HG02943 (cell line): Measurements from ENCODE around the gene RHOC.

Source experiments
- ATAC-seq: cut with Tn5 transposase; IDR thresholded peaks from one replicate; pipeline ENCODE4 v1.9.1; 2021; ENCODE audit warnings: mild to moderate bottlenecking, low read depth, moderate library complexity; ENCODE audit not compliant: unreplicated experiment

Gene RHOC

DNA sequence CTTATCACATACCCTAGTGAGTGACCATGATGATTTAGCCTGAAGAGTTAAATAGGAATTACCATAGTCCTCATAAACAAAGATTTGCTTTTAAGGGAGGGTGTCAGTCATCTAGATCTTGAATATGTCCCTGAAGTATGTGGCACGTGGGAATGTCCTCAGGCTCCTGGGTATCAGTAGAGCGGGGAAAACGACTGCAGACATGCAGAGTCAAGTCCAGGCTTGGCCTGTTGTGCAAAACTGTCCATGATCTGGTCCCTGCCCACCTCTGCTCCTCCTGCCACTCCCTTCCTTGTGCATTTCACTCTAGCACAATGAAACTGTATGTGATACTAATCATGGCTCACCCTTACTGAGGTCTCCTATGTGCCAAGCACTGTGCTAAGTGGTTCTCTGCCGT, 19.6 kb downstream of the RHOC start:
- no peak for ATAC-seq

DNA sequence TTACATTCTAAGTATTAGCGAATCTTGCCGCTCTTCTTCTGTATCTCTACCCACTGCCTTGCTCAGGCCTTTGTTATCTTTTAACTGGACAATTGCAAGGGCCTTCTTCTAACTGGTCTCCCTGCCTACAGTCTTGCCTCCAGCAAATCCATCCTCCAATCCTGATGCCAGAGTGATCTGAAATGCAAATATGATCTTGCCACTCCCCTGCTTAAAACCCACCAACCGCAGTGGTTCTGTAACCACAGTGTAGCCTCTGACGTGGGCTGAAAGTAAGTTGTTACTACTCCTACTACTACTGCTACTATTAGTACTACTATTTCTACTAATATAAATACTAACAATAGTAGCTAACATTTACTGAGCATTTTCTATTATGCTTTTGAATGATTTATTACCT, 20.1 kb downstream of the RHOC start:
- ATAC-seq = no peak

DNA sequence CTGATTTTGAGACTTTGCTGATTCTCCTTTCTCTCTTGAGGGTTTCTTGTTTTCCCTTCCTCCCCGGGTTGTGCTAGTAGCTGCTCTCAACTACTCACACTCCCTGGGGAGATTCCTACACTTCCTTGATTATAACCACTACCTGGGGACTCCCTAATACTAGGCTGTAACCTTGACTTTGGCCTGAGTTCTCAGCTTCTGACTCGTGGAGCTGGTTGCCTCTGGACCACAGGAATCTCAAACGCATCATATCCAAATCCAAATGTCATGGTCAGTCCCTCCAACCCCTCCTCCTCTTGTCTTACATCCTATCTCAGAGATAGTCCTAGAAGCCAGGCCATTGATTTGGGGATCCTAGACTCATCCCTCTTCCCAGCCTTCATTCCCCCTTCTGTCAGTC, 20.5 kb downstream of the RHOC start:
- ATAC-seq = no peak

DNA sequence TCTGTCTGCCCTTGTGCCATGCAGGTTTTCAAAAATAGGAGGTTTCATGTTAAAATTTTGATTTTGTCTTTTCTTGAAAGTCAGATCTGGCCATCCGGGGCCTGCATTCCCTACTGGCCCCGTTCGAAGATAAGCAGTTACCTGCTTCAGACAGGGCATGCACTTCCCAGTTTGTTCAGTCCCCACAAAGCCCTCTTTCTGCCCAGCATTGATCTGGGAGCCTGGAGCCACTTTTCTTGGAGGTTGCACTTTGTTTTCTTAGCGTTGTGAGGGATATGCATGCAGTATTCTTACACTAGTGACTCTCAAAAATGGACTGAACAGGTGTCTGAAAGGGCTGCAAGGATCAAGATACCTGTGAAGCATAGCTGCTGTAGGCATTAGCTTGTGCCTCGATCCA, 21.0 kb downstream of the RHOC start:
- ATAC-seq = no peak

DNA sequence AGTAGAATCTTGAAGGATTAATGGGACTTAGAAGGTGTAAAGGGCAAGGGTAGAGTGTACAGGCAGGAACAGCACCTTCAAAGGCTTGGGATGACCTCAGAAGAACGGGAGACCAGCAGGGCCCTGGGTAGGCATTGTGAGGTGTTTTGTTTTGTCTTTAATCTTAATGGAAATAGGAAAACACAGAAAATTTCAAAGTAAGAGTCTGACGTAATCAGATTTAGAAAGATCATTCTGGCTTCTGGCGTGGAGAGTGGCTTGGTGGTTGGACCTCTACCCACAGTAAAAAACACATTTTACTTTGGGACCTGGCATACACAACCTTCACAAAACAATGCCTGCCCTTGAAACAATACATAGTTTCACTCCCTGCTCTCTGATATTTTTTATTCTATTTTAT, 28.3 kb downstream of the RHOC start:
- no peak for ATAC-seq

DNA sequence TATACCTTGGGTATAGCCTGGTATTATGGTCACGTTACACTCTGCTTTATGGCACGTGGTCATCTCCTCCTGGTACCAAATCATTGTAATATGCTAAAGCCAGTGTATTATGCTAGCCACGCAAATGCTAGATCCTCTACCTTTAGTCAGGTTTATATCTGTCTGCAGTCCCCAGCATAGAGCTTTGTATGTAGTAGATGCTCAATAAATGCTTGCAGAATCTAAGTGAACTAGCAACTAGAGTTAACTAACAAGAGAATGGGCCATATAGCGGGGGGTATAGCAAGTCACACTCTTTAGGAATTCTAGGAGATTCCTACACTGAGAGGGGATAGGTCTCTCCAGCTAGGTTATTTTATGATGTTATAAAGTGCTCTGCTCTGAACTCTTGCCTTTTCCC, 29.4 kb downstream of the RHOC start:
- ATAC-seq = no peak

DNA sequence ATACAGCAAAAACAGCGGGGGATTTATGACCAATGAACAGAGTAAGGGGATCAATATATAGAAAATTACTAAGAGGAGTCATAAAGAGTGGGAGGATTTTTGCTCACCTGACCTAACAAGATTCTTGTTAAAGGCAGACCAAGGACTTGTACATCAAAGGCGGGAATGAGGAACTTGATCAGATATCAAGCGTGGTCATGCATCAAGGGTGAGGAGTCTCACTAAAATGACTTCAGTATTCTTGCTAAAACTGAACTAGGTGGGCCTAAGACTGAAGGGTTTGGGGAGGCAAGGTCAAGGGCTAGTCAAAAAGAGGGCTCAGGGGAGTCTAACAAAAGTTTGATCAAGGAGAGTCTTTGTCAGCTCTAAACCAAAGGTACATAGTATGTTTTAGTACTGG, 30.4 kb downstream of the RHOC start:
- ATAC-seq = no peak

DNA sequence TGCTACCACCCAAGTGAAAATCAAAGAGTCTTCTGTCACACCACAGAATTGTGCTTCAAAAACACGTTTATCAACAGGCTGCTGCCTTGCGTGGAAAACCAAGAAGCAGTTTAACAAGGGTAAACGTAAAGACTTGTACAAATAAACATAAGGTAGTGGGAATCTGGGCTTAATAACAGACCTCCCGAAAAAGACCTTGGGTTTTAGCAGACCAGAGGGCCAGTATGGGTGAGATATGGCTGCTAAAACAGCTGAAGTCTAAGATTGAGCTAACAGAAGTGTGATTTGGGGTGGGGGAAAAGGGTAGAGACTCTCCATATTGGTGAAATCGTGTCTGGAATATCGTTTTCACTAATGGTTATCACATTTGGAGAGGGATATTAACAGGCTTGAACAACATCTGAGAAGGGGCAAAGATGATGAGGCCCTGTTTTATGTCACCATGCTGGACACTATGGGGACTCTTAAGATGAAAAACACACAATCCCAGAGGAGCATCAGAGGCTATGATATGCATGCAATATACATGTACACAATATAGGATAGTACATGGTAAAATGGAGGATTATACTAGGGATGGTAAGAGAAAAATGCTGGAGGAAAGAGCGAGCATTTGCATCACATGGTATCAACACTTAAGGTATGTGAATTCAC, 31.1 kb downstream of the RHOC start:
- no peak for ATAC-seq

DNA sequence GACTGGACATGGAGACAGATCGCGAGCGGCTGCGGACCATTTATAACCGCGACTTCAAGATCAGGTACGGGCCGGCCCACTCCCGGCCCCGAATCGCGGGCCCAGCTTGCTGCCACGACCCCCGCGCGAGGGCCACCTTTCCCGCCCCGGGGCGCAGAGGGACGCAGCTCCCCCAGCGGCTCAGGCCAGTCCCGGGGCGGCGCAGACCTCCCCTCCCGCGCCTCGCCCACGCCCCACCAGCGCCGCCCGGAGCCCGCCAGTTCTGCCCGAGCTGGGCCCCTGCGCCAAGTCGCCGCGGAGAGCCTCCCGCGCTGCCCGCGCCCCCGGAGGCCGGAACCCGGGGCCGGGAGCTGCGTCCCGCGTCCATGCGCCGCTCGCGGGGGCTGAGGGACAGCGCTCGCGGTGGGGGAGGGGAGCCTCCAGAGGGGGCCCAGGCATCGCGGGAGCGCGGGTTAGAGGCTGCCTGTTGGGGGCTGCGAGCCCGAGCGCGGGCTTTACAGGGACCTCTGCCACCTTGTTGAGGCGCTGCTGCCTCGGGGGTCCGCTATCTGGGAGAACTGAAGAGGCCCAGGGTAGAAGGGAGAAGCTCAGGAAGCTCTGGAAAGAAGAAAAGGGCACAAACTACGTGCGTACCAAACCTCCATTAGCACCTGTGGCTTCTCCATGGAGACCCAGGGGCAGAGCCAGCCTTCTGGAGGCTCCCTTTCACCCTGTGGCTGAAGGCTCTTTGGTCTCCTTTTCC, 31.8 kb downstream of the RHOC start:
- ATAC-seq = peak; percentile 27

DNA sequence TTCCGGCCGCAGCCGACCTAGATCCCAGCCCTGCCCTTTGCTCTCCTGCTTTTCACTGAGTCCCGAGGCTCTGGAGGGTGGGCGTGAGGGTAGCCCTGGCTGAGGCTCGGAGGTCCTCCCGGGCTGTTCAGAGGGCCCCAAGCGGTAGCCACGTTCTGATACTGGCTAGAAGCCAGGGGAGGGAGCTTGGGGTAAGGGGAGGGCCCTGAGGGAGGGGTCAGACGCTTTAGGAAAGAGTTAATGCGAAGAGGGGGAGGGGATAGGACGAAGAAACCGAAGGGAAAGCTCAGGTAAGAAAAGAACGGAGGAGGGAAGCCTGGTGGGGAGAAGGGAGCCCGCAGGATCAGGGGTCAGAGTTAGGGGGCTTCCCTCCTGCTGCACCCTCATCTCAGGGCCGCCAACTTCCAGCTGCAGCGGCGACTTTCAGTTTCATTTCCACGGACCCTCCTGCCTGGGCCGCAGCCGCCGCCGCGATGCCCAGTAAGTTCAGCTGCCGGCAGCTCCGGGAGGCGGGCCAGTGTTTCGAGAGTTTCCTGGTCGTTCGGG, 32.4 kb downstream of the RHOC start, which contains the start of gene MOV10:
MOV10 (plus strand) TSS at position 220 of the 546 bp plus-strand sequence; CDS start at position 474, 254 bp downstream.
- ATAC-seq = peak; percentile 62

DNA sequence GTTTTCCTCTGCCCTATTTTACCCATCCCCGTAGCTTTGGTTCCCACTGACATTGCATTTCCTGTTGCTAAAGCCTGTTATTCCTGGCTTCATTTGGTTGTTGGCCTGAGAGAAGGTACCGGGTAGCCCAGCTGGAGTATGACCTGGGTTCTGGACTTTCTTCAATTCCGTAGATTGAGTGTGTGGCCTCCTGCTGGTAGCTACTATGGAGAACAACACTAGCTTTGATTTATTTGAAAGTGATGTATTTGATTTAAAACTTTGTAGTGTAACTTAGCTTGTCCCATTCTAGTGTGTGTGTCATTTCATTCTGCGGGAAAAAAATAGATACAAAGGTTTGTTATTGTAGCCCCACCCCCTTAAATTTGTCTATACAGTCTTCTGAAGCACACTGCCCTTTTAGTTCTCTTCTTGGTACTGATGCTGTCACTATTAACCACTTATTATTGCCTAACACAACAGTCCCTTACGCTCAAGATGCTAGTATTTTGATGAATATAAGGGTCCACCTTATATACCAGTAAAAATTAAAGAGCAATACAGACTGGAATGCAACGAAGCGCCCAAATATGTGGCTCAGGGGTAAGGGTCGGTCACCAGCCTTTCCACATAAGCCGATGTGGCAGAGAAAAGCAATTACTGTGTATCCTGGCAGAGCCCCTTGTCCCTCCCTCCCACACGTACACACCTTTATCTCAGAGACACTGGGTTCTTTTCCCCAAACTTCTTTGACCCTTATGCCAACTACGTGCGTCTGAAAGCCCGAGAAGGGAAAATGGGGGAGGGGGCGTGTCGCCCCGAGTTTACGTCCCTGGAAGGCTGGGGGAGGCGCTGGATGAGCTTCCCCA, 33.1 kb downstream of the RHOC start:
- no peak for ATAC-seq

DNA sequence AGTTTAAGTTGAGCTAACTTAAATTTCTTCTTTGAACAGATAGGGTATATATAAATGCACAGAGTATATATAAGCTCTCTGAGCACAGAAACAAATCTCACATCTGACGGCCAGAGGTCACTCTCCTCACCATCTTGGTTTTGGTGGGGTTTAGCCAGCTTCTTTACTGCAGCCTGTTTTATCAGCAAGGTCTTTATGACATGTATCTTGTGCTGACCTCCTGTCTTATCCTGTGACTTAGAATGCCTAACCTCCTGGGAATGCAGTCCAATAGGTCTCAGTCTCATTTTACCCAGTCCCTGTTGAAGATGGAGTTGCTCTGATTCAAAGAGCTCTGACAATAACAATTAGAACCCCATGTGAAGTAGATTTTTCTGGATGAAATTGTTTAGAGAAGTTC, 34.1 kb downstream of the RHOC start:
- ATAC-seq = no peak

DNA sequence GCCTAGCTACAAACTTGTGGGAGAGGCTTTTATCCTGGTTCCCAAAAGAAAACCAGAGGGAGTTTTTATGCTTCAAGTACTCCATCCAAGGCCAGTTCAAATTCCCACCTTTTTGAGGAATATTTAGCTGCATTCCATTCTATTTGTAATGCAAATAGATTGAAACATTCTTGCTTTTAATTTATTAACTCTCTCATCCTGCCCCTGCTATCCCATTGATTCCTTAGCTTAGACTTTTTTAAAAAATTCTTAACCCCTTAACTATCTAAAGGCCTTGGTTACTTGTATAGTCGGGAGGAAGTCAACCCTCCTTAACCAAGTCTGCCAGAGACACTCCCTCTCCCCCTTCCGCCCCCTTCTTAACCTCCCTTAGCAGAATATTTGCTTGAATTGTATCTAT, 34.9 kb downstream of the RHOC start:
- no peak for ATAC-seq

DNA sequence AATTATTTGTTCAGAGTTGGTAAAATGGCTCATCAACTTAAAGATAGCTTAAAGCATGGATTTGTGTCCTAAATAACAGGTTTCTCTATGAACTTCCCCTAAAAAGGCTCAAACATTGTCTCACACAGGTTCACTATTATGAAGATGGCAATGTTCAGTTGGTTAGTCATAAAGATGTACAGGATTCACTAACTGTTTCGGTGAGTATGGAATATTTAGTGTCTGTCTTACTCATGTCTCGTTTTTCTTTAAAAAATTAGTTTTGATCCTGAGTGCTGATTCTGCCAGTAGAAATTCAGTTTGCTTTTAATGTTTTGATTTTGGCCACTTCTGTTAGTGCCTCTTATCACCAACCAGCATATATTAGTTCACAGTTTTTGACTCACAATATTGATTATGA, 40.0 kb downstream of the RHOC start:
- no peak for ATAC-seq

DNA sequence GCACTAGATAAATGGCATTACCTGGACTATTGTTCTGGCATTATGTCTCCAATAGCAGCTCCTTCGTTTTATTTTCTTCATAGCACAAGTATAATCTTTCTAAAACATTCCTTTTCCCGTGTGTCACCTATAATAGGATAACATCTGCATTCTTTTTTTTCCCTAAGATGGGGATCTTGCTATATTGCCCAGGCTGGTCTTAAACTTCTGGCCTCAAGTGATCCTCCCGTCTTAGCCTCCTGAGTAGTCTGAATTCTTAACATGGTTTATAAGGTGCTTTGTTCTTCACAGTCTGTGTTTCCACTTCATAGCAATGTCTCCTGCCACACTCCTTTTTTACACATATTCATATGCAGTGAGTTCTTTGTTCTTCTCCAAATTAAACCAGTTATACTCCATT, 41.1 kb downstream of the RHOC start:
- no peak for ATAC-seq

DNA sequence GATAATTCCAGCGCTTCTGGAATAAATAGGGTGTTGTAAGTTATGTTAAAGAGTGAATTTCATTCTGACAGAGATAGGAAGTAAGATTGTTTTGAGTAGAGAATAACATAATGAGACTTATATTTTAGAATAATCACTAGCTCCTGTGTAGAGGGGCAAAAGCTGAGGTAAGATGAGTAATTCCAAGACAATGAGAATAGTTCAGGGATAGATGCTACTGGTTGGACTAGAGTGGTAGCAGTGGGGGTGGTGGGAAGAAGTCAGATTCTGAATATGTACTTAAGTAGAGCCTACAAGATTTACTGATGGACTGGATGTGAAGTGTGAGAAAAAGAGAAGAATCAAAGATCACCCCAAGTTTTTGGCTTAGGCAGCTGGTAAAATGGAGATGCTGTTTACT, 55.7 kb downstream of the RHOC start:
- ATAC-seq = no peak
